ENCODE measurements around the gene PIP4K2A.
"Not testable (repeated sequence)": the region's sequence is repeated elsewhere in the genome, so short reads cannot be mapped to it uniquely, and the experiment has no call there.

The PIP4K2A gene

GRCh38 chr10:22718659-22719058 is 4.3 kb upstream of the PIP4K2A start:
- not testable (repeated sequence) for DNase-seq

DNA sequence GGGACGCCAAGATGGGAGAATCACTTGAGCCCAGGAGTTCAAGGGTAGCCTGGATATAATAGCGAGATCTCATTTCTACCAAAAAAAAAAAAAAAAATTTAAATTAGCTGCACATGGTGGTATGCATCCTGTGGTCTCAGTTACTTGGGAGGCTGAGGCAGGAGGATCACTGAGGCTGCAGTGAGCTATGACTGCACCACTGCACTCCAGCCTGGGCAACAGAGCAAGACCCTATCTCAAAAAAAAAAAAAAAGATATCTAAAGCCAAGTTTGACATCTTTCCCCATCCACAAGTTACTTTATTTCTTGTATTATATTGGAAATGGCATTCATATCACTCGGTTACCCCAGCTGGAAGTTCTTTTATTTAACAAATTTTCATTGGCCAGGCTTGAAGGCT is 3.4 kb upstream of the PIP4K2A start:
- DNase-seq: no peak

GRCh38 chr10:22716943-22717342 is 2.6 kb upstream of the PIP4K2A start:
- no peak for DNase-seq

DNA sequence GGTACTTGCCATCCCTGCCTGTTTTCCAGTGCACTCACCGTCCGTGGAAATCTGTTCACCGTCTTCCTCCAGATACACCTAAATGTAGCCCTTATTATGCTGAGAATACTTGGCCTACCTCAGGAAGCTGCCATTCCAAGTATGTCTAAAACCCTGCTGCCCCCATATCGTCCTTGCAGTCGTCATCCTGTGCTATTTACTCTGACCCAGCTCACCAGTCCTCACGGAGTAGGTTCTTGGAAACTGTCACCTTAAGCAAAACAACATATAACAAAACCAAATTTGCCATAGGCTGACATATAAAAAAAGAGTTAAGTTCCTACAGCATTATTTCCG is 880 bp upstream of the PIP4K2A start:
- DNase-seq: no peak

DNA sequence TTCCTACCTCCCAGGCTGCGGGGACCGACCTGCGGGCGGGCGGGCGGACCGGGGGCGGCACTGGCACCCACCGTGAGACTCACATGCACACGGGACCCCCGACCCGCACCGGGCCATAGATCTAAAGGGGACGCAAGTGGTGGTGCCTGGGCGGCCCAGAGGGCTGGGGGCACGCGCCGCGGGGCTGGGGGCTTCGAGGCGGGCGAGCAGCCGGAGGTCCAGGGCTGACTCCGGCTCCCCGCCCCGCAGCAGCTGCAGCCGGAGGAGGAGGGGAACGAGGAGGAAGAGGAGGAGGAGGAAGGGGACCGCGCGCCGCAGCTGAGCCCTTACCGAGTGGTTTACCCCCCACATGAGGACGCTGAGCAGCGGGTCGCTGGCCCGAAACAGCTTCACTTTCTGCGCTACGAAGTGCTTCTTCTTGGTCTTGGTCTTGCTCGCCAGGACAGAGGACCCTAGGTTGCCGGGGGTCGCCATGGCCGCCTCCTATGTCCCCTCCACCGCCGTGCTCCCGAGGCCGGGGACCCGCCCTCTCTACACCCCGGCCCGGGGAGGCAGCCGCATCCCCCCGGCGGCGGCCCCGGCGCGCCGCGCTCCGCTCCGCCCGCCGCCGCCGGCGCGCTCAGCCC is 412 bp downstream of the PIP4K2A start:
- no peak for DNase-seq

DNA sequence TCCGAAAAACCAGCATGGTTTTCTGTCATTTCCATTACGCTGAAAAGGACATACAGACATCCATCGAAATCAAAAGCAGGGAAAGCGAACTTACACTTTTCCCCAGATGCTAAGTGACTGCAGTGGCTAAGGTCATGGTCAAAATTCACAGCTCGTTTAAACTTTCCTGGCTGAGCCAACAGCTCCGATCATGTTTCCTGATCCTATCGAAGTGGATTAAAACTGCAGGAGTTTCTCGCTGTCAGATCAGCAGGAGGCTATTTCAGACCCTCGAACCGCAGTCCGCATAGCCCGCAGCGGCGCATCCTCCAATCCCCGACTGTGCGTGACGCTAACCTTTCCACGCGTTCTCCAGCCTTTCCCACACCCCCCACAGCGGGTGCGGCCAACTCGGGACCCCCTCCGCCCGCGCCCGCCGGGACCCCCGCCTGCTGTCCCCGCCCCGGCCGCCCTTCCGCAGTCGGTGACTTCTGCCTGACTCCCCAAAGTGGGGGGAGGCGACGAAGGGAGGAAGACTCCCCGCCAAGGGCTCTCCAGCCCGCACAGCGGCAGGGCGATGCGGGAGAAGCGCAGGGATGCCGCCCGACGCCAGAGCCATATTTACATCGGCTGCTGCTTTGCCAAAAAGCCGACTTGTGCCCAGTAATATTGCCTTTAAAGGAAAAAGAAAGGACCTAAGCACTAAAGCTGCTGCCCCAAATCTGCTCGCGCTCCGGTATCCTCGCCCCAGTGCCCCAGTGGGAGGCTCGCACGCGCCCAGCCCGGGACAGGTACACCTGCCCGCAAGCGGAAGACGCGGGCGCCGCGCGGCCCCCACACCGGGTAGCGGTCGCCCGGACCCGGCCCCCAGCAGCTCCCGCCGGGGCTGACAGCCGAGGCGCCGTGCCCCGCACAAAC is 1.2 kb downstream of the PIP4K2A start:
- peak; percentile 42 for DNase-seq

GRCh38 chr10:22712211-22712955 is 2.0 kb downstream of the PIP4K2A start:
- no peak for DNase-seq

GRCh38 chr10:22711373-22711772 is 3.0 kb downstream of the PIP4K2A start:
- peak; percentile 30 for DNase-seq

DNA sequence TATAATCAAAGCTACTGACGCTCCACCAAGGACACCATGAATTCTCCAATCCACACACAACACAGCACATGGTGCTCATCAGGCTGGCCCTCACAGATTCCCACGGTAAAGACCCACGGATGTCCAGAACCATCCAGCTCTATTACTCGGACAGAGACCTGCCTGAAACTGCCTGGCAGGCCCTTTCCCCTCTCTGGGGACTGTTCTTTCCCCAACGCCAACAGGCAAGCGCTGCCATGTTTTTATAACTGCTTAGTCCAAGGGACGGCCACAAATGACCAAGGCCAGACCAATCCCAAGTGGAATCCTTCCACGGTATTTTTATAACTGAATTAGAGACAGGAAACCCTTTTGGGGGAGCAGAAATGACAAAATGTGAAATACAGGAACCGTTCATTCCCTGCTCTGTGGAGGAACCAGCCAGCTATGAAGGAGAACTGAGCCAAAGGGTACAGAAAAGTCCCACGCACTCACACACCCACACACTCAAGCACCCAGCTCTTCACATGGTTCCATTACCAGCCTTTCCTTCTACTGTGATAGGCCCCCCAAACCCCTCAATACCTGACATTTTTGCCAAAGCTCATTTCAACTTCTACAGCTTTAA is 4.1 kb downstream of the PIP4K2A start:
- peak; percentile 22 for DNase-seq

DNA sequence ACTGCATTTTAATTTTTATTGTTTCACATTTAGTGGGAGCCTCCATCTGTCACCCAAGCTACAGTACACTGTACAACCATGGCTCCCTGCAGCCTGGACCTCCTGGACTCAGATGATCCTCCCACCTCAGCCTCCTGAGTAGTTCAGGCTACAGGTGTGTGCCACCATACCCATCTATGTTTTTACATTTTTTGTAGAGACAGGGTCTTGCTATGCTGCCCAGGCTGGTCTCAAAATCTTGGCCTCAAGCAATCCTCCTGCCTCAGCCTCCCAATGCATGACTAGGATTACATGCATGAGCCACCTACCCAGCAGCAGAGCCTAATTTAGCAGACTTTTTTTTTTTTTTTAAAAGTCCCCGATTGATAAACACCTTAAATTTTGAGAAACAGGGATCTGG is 5.6 kb downstream of the PIP4K2A start:
- DNase-seq: no peak

- no peak for DNase-seq
Measured at GRCh38 chr10:22705527-22705926, 8.9 kb downstream of the PIP4K2A start.

DNA sequence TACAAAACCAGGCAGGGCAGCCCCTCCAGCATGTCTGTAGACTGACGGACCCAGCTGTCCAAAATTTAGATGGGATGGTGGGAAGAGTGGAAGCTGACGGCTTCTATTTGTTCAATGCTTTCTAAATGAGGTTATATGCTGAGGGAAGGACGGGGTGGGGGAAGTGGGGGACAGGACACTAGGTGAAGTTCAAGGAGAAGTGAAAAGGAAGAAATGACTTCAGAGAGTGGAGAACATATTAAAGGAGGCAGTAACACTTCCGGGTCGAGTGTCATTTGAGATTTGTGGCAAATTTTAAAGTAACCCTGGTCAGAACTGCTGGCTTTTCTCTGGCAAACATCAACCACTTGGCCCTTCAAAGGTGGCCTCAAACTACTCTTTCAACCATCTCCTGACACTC is 9.4 kb downstream of the PIP4K2A start:
- no peak for DNase-seq

GRCh38 chr10:22704471-22704911 is 9.9 kb downstream of the PIP4K2A start:
- DNase-seq: no peak

DNA sequence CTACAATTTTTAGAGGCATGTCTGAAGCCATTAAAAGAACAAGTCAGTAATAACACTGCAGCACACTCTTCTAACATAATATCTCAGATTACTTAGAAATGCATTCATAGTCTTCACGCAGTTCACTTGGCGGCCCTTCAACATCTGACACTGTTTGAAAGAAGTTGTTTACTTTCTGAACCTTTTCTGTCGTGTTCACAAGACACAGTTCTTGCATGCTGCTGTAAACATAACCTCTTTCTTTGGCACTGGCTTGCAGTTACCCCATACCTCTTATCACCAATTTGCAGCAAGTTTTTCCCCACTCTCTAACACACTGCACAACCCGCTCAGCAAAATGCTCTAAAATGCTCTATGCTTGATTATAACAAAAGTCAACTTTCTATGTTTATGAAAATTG is 12.0 kb downstream of the PIP4K2A start:
- peak; percentile 6 for DNase-seq

DNA sequence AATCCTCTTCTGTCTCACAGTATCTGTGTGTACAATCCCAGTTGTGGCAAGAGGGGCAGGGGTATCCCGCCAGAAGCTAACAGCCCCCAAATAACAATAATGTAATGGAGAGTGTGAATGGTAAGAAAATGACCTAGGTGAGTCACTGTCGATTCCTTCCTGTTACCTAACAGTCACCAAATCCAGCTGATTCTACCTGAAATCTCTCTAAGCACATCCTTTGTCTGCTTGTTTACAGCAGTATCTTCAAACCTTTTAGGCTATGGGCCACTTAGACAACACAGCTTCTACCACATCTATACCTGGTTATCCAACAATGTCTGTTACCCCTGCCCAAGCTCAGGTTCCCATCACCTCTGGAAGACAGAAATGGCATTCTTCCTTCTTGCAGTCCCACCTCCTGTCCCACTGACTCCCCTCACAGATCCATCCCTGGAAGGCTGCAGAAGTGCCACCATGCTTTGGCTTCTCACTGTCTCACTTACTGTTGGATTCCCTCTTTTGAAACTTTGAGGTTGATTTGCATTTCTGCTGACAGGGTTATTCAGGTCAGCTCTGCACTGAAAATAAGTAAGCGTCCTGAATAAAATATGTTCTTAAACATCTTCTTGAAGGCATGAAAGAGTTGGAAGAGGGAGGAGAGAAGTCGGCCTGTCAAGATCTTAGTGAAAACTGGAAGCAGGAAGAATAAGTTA is 13.1 kb downstream of the PIP4K2A start:
- no peak for DNase-seq

GRCh38 chr10:22700489-22700888 is 13.9 kb downstream of the PIP4K2A start:
- no peak for DNase-seq

DNA sequence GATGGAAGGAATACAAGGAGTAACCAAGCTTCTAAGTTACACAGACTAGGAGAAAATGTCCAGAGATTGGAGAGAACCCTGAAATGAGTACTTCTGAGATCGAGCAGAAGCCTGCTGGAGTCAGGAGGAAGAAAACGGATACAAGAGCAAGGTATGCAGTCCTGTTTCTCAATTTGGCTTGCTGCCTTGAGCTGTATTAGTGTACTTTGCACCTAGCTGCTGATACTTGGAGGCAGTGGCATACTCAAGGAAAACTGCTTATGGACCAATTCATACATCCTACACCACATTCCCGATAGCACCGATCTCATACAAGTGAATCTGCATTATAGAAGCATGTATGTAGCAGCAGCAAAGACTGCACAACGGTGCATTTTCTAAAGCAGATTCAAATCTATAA is 14.4 kb downstream of the PIP4K2A start:
- no peak for DNase-seq

- no peak for DNase-seq
Measured at GRCh38 chr10:22698941-22699440, 15.4 kb downstream of the PIP4K2A start.

DNA sequence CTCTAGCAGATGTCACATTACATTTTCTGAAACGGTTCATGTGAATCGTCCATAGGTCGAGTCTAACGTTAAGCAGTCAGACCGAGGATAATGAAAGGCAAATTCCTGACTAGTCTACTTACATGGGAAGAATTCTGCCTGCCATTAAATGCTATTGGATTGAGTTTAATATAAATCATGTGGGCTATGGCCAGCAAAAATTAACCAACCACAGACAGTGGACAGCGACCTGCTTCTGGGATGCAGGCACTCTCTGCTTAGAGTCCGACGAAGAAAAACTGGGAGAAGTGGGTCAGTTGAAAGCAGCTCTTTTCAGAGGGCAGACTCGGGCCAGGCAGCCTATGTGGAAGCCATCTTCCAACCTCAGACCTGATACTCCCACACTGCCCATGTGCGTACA is 16.6 kb downstream of the PIP4K2A start:
- no peak for DNase-seq

GRCh38 chr10:22697101-22697500 is 17.3 kb downstream of the PIP4K2A start:
- DNase-seq: no peak

DNA sequence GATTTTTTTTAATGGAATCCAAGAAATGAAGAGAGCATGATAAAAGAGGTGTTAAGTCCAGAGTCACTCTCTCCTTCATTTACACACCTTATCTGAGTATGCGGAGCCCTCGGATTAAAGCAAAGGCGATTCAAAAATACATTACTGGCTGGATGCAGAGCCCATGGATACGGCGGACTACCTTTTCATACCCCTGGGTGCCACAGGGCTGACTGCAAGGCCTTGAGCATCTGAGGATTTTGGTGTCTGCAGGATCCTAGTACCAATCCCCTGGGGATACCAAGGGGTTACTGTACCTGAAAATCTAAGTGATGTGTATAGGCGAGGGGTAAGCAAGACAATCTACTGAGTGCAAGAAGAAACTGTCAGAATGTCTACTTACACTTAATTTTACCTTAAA is 20.5 kb downstream of the PIP4K2A start:
- no peak for DNase-seq

DNA sequence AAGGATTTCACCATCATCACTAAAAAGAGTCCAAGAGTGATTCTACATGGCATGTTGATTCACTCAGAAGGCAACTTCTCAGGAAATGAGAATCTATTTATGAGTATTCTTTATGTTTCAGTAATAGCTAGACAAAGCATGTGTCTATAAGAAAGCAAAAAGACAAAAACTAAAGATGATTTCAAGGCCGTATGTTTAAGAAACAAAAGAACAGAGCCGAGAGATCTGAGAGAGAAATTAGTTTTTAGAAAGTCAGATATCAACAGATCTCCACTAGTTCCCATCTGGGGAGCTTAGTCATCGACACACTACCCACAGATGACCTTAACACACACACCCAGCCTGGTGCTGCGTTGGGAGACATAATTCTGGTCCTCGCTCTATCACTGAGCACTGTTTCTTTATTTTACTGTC is 21.0 kb downstream of the PIP4K2A start:
- DNase-seq: no peak
